SK-N-MC (cell line): Measurements from ENCODE around the gene SPATS2L.

Source experiments
- DNase-seq: peaks from one replicate; pipeline ENCODE4 v3.0.0-alpha.2; 2011; ENCODE audit warnings: low read depth, low spot score
- H3K27ac ChIP-seq: fragments of 200-600 bp; sonication (generic); 2 replicates; pipeline ENCODE4 v1.5.1; 2016; ENCODE audit warnings: mixed run types
- H3K36me3 ChIP-seq: fragments of 200-600 bp; sonication (generic); 2 replicates; pipeline ENCODE4 v1.6.1; 2017; ENCODE audit warnings: antibody characterized with exemption, low read length, mixed read lengths; ENCODE audit not compliant: insufficient read depth
- H3K4me3 ChIP-seq: fragments of 200-600 bp; sonication (generic); 2 replicates; pipeline ENCODE4 v1.5.1; 2016
- H3K9ac ChIP-seq: fragments of 200-600 bp; sonication (generic); 2 replicates; pipeline ENCODE4 v1.8.0; 2017; ENCODE audit warnings: mixed run types, mixed read lengths; ENCODE audit not compliant: insufficient read length
- H3K9me3 ChIP-seq: fragments of 200-600 bp; sonication (generic); 2 replicates; pipeline ENCODE4 v1.6.1; 2017; ENCODE audit warnings: low read depth, mild to moderate bottlenecking, antibody characterized with exemption, low read length, moderate library complexity, mixed read lengths
- EZH2 ChIP-seq: fragments of 200-600 bp; sonication (generic); IDR thresholded peaks from one replicate; pipeline ENCODE4 v1.6.1; 2017; ENCODE audit warnings: antibody characterized with exemption
- FOXP2 ChIP-seq: optimal IDR thresholded peaks from 2 replicates; pipeline ENCODE3; 2011; ENCODE audit warnings: mild to moderate bottlenecking, moderate library complexity; ENCODE audit not compliant: insufficient read depth; ENCODE audit errors: extremely low read length, control extremely low read depth
- POLR2AphosphoS5 ChIP-seq: IDR thresholded peaks from 2 replicates; pipeline ENCODE4 v1.6.1; 2012; ENCODE audit warnings: mild to moderate bottlenecking, low read depth, low read length, borderline replicate concordance

The SPATS2L gene

GRCh38 chr2:200279857-200280256 lies 26.6 kb upstream of the SPATS2L start:
- peak; percentile 34 for DNase-seq
- no peak for TF ChIP-seq FOXP2
- TF ChIP-seq POLR2AphosphoS5: no peak
- no peak for TF ChIP-seq EZH2
- no peak overlapping the region for H3K27ac ChIP-seq
- H3K9ac ChIP-seq: no peak overlapping the region
- no peak overlapping the region; the same call in 1 of the 2 replicates for H3K4me3 ChIP-seq
- no peaks in the 10 kb centered on the region for H3K36me3 ChIP-seq
- H3K9me3 ChIP-seq: no peaks in the 10 kb centered on the region

DNA sequence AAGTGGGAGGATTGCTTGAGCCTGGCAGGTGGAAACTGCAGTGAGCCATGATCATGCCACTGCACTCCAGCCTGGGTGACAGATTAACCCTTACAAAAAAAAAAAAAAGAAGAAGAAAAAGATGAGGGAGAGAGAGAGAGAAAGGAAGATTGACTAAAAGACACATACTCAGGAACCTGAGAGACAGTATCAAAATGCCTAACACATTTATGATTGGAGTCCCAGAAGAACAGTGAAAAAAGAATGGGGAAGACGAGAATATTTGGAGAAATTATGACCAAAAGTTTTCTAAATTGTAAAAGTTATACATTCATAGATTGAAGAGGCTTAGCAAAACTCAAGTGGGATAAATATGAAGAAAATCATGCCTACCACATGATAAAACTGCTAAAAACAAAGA lies 19.9 kb upstream of the SPATS2L start:
- H3K36me3 ChIP-seq: no peaks in the 10 kb centered on the region
- no peak overlapping the region for H3K9ac ChIP-seq
- TF ChIP-seq POLR2AphosphoS5 (no peak), EZH2 (no peak), FOXP2 (no peak)
- no peak overlapping the region for H3K4me3 ChIP-seq
- H3K27ac ChIP-seq: no peak overlapping the region
- no peak for DNase-seq
- no peaks in the 10 kb centered on the region for H3K9me3 ChIP-seq

GRCh38 chr2:200288670-200289429 lies 17.6 kb upstream of the SPATS2L start:
- TF ChIP-seq FOXP2: no peak
- TF ChIP-seq EZH2: no peak
- no peak for TF ChIP-seq POLR2AphosphoS5
- H3K27ac ChIP-seq: no peak overlapping the region
- H3K36me3 ChIP-seq: no peaks in the 10 kb centered on the region
- no peaks in the 10 kb centered on the region for H3K9me3 ChIP-seq
- H3K9ac ChIP-seq: no peak overlapping the region
- H3K4me3 ChIP-seq: no peak overlapping the region
- DNase-seq: no peak

DNA sequence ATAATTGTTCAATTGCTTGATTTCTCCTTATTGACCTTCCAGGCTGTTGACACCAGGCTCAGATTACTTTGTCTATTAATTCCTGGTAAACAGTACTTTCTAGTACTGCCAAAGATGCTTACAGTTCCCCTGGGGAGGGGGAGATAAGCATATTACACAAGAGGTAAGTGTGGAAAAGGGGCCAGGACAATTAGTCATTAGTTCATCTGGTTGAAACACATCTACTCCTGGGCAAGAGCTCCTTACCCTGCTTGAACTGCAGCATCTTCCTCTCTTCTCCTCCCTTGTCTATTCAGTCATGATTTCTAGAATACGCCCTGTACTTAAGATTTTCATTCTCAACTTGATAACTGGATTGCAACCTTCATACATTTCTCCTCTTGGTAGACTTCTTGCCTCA lies 10.4 kb upstream of the SPATS2L start:
- Histone ChIP-seq H3K9ac (no peak overlapping the region), H3K27ac (no peak overlapping the region), H3K4me3 (no peak overlapping the region), H3K36me3 (no peaks in the 10 kb centered on the region), H3K9me3 (no peaks in the 10 kb centered on the region)
- TF ChIP-seq EZH2 (no peak), POLR2AphosphoS5 (no peak), FOXP2 (no peak)
- DNase-seq: no peak

DNA sequence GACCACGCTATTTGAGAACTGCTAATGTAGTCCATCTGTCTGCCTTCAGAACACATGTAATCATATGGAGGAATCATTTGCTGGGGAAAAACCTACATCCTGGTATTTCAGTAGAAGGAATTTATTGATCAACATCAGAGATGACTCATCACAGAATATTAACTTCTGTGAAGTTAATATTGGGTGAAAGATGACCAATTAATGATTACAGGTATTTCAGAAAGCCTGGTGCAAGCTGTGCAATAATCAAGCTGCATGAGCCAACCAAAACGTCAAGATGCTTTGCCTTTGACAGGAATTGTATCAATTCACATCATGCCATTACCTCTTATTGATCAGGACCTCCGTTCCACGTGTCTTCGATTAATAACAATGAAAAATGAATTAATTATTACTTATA lies 9.4 kb upstream of the SPATS2L start:
- no peak for DNase-seq
- Histone ChIP-seq H3K27ac (no peak overlapping the region), H3K9ac (no peak overlapping the region), H3K9me3 (no peaks in the 10 kb centered on the region), H3K4me3 (no peak overlapping the region), H3K36me3 (no peaks in the 10 kb centered on the region)
- TF ChIP-seq POLR2AphosphoS5: no peak

- no peak for DNase-seq
- no peaks in the 10 kb centered on the region for H3K36me3 ChIP-seq
- no peaks in the 10 kb centered on the region for H3K9me3 ChIP-seq
- no peak overlapping the region for H3K4me3 ChIP-seq
- no peak overlapping the region for H3K9ac ChIP-seq
- H3K27ac ChIP-seq: no peak overlapping the region
- TF ChIP-seq EZH2: no peak
- TF ChIP-seq FOXP2: no peak
- no peak for TF ChIP-seq POLR2AphosphoS5
Measured at GRCh38 chr2:200297989-200298388, 8.5 kb upstream of the SPATS2L start.

GRCh38 chr2:200298816-200299215 lies 7.7 kb upstream of the SPATS2L start:
- H3K36me3 ChIP-seq: no peaks in the 10 kb centered on the region
- TF ChIP-seq FOXP2 (no peak), POLR2AphosphoS5 (no peak), EZH2 (no peak)
- no peak overlapping the region for H3K4me3 ChIP-seq
- H3K27ac ChIP-seq: no peak overlapping the region
- DNase-seq: no peak
- no peaks in the 10 kb centered on the region for H3K9me3 ChIP-seq
- no peak overlapping the region for H3K9ac ChIP-seq

GRCh38 chr2:200300065-200300464 lies 6.4 kb upstream of the SPATS2L start:
- DNase-seq: no peak
- Histone ChIP-seq H3K4me3 (no peak overlapping the region), H3K36me3 (no peaks in the 10 kb centered on the region), H3K9ac (no peak overlapping the region), H3K9me3 (no peaks in the 10 kb centered on the region), H3K27ac (no peak overlapping the region)
- TF ChIP-seq FOXP2 (no peak), EZH2 (no peak), POLR2AphosphoS5 (no peak)
